HG02970 (cell line): Measurements from ENCODE around the gene CCL8.

Experiments
- ATAC-seq: cut with Tn5 transposase; IDR thresholded peaks from one replicate; pipeline ENCODE4 v1.9.1; 2021; ENCODE audit warnings: mild to moderate bottlenecking, moderate library complexity, moderate number of reproducible peaks; ENCODE audit not compliant: unreplicated experiment, low FRiP score

CCL8 gene

GRCh38 chr17:34319039-34319483, at the start of gene CCL8:
TSS of gene CCL8 (plus strand) at chr17:34319435. CDS start at chr17:34319502, 67 bp downstream.
- no peak for ATAC-seq

- no peak for ATAC-seq
Measured at GRCh38 chr17:34269969-34270368, 49.3 kb upstream of the CCL8 start, which contains the start of gene CCL7. TSS of gene CCL7 (plus strand) at chr17:34270221. CDS start at chr17:34270291, 70 bp downstream.

GRCh38 chr17:34275881-34276280, 43.4 kb upstream of the CCL8 start:
- no peak for ATAC-seq

GRCh38 chr17:34276826-34277225, 42.4 kb upstream of the CCL8 start:
- ATAC-seq, result no peak

GRCh38 chr17:34283571-34283970, 35.7 kb upstream of the CCL8 start:
- ATAC-seq, result no peak

GRCh38 chr17:34285286-34285792, 33.9 kb upstream of the CCL8 start, which contains the start of gene CCL11:
TSS of gene CCL11 (plus strand) at chr17:34285742. CDS start at chr17:34285809, 67 bp downstream.
- no peak for ATAC-seq

- ATAC-seq, result no peak
Measured at GRCh38 chr17:34287875-34288274, 31.4 kb upstream of the CCL8 start.

- no peak for ATAC-seq
Measured at GRCh38 chr17:34290586-34290985, 28.6 kb upstream of the CCL8 start.

- no peak for ATAC-seq
Measured at GRCh38 chr17:34291721-34292348, 27.4 kb upstream of the CCL8 start.

- ATAC-seq, result no peak
Measured at GRCh38 chr17:34299027-34299426, 20.2 kb upstream of the CCL8 start.

GRCh38 chr17:34299956-34300577, 19.2 kb upstream of the CCL8 start:
- no peak for ATAC-seq

- no peak for ATAC-seq
Measured at GRCh38 chr17:34300652-34301370, 18.4 kb upstream of the CCL8 start.

- no peak for ATAC-seq
Measured at GRCh38 chr17:34301986-34302385, 17.2 kb upstream of the CCL8 start.

- no peak for ATAC-seq
Measured at GRCh38 chr17:34302636-34303035, 16.6 kb upstream of the CCL8 start.

- no peak for ATAC-seq
Measured at GRCh38 chr17:34303606-34304005, 15.6 kb upstream of the CCL8 start.

GRCh38 chr17:34305061-34305460, 14.2 kb upstream of the CCL8 start:
- ATAC-seq, result no peak

- no peak for ATAC-seq
Measured at GRCh38 chr17:34305606-34306005, 13.6 kb upstream of the CCL8 start.

- ATAC-seq, result no peak
Measured at GRCh38 chr17:34306466-34306865, 12.8 kb upstream of the CCL8 start.

- no peak for ATAC-seq
Measured at GRCh38 chr17:34307110-34307509, 12.1 kb upstream of the CCL8 start.

GRCh38 chr17:34308371-34308770, 10.9 kb upstream of the CCL8 start:
- no peak for ATAC-seq

GRCh38 chr17:34311291-34311690, 7.9 kb upstream of the CCL8 start:
- ATAC-seq, result no peak
